Stimulated activated naive CD8-positive, alpha-beta T cell treated with anti-CD3 and anti-CD28 coated beads, Interleukin-15, Interleukin-2, amounts not matched to agents 100 U/mL and 50 U/mL, for 24 hours (primary cell): Measurements from ENCODE around the gene NDUFS6.
"Not testable (repeated sequence)": the region's sequence is repeated elsewhere in the genome, so short reads cannot be mapped to it uniquely, and the experiment has no call there.

Source experiments
- ATAC-seq: fragments of 150-1000 bp; cut with Tn5 transposase; one replicate; pipeline ENCODE4 v1.10.0; 2021
- DNase-seq: peaks from one replicate; pipeline ENCODE4 v3.0.0; 2021

Gene NDUFS6

DNA sequence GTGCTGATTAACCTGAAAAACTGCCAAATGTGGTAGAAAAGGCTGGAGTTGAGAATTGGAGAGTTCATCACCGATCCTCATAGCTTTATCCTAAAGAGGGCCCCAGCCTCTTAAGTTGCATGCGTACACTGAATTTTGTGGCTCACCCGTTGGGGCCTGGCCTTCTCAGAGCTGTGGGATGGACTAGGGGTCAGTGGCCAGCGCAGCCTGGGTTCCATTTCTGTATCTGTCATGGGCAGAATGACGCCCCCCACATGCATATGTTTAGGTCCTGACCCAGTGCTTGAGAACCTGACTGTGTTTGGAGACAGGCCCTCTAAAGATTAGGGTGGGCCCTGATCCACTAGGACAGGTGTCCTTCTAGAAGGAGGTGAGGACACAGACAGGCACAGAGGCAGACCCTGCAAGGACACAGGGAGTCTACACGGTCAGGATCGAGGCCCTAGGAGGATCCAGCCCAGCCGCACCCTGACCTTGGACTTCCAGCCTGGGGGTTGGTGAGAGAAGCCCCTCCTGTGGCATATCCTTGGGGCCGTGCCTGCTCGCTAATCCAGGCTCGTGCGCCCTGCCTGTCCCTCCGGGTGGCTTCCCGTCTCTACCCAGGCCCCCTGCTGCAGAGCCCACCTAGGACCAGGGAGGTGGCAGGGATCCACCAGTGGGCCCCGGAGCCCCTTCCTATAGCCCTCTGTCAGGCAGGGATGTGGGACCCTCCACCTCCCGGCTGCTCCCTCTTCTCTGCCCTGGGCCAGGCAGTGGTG lies 32.2 kb downstream of the NDUFS6 start:
- no peak for ATAC-seq

DNA sequence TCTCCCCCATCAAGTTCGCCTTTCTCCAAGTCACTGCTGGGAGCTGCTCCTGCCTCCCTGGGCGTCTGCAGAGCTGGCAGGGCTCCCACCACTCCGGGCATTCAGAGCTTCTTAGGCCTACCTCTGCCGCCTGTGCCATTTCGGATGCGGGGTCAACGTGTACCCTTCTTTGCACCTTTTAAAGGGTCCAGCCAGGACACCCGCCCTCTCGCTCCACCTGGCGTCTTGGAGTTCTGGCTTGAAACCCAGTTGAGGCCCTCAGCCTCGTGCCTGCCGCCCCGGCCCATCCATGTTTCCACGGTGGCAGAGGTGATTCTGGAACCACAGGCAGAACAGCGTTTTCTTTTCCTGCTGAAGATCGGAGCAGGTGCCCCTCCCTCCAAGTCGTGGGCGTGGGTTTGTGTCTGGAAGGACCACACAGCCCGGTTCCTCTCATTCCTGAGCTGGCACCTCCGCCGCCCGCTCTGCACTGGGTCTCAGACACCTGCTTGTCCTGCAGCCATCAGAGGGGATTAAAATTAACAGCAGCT lies 32.9 kb downstream of the NDUFS6 start:
- no peak for ATAC-seq
- no peak for DNase-seq

More for the DNA sequence above, 32.2 kb downstream of the NDUFS6 start:
- no peak for DNase-seq

DNA sequence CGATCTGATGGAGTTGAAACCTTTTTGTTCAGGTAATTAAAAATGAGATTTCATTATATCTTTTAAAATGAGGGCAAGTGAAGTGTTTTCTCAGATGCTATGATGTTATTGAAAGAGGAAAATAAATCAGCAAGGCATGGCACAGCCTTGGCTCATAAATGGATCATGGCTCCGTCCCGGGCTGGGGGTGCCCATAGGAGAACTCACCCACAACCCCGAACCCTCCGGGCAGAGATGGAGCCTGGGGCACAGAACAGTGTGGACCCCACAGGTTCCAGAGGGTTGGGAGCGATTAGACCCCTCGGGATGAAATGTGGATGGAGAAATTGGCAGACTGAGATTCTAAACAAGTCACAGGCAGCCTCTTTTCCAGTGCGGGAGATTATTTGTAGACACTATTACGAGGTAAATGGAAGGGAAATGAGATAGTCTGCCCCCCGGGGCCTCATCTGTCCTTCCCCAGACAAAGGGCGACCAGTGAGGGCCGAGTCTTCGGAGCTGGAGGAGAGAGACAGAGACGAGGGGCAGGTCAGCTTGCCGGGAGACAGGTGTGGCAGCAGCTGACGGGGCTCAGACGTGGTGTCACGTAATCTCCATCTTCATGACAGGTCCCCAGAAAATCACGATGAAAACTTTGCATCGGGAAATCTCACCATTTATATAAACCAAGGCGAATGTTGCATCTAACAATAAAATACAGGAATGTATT lies 33.7 kb downstream of the NDUFS6 start:
- no peak for ATAC-seq

DNA sequence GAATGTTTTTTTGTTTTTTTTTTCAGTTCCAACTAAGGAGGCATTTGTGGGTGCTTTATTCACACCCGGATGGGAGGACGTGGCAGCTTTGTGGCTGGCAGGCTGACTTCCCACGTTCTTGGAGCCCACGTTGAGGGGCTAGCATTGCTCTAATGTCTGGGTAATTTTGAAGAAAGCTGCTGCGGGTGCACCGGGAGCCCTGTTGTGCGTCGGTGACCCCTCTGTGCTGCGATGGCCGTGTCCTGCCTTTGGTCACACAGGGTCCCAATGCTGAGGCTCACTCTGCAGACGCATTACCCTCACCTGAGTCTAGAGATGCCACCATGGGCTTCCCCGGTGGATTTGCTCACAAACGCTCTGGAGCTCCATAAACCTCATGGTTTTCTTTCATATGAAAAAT lies 34.2 kb downstream of the NDUFS6 start:
- DNase-seq (no peak), ATAC-seq (no peak)

More for the DNA sequence above, 33.7 kb downstream of the NDUFS6 start:
- no peak for DNase-seq

DNA sequence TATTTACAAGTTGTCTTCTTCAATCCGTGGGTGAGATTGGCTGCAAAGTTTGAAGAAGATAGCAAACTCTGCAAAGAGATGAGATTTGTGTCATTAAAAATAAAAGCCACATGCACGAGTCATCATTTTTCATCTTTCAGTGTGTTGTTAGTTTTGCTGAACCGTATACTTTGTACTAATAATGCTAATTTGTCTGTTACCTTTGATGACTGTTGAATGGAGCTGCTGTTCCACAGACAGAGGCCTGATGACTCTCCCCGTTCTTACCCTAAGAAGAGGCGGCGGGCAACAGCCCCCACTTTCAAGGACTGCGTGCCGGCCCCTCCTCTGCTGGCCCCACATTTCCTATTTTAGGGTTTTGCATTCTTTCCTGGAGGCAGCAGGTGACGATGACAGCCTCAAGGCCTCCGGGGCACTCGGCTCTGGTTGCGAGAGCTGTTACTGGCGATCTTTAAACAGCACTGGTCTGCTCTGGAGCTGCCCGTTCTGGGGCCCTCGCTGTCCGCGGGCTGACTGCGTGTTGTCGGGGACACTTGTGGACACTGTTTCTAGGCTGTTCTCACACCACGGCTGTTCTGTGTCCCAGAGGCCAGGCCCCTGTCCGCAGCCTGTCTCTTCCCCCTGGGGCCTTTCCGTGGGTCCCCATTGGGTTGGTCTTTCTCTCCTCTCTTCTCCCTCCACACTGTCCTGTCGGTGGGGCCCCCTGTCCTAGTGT lies 35.1 kb downstream of the NDUFS6 start:
- ATAC-seq = no peak
- no peak for DNase-seq

DNA sequence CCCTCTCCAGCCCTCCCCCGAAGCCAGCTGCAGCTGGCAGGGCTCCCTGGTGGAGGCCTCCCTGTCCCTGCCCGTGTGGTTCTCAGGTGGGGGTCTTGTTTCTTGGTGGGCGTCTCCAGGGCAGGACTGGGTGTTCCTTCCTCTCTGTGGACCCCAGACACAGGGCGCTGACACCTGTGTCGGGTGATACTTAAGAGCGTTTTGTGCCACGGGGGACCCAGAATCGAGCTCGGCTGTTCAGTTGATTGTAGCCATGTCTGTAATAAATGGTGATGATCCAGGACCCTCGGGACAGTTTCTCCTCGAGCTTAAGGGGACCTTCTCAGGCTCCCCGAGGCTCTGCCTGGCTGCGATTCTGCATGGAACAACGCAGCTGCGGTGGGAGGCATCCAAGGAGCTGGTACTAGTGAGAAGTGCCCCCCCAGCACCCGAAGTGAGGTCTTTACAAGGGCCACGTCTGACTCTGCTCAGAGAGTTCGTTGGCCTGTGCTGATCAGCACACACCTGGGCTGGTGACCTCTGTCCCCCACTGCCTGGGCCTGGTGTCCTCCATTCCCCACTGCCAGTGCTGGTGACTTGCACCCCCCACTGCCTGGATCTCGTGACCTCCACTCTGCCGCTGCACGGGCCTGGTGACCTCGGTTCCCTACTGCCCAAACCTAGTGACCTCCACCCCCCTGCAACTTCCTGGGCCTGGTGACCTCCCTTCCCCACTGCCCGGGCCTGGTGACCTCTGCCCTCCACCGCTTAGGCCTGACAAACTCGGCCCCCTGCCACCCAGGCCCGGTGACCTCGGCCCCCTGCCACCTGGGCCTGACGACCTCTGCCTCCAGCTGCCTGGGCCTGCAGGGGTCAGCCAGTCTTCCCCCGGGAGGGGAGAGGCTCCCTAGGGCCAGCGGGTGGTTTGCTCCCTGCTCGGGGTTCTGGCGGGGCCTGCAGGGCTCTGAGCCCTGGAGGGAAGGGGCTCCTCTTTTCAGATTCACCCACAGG lies 36.0 kb downstream of the NDUFS6 start:
- ATAC-seq = no peak
- no peak for DNase-seq

DNA sequence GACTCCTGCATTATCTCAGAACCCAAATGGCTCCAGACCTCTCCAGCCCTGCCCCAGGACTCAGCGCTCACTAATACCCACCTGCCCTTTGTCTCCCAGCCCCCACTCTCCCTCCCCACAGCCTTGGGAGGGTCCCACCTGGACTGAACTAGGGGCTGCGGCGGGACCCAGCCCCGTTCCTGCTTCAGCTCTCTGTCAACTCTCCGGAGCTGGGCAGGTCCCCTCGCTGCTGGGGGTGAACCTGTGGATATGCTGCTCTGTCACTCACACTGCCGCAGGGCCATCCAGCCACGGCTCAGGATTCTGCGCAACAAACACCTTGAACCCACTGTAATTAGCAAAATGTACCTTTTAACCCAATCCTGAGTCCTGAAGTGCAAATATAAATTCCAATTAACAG lies 36.8 kb downstream of the NDUFS6 start:
- DNase-seq (no peak), ATAC-seq (no peak)

DNA sequence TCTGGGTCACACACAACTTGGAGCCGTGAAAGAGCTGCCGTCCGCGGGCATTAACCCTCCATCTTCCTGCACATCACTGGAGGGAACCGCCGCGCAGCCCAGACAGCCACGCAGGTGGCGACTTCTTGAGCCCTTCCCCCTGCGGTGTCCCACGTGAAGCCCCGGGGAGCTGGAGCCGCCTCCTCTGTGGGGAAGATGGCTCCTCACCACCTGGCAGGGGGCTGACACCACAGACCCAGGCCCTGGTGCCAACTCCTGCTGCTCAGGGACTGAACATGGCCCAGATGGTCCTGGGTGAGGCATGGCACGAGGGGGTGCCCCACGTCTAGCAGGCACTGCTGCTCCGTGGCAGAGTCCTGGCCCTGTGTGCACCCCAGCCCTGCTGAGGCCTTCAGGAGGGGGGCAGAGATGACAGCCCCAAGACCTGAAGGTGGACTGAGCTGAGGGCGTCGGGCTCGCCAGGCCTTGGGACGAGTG lies 38.9 kb downstream of the NDUFS6 start:
- DNase-seq = no peak
- no peak for ATAC-seq

DNA sequence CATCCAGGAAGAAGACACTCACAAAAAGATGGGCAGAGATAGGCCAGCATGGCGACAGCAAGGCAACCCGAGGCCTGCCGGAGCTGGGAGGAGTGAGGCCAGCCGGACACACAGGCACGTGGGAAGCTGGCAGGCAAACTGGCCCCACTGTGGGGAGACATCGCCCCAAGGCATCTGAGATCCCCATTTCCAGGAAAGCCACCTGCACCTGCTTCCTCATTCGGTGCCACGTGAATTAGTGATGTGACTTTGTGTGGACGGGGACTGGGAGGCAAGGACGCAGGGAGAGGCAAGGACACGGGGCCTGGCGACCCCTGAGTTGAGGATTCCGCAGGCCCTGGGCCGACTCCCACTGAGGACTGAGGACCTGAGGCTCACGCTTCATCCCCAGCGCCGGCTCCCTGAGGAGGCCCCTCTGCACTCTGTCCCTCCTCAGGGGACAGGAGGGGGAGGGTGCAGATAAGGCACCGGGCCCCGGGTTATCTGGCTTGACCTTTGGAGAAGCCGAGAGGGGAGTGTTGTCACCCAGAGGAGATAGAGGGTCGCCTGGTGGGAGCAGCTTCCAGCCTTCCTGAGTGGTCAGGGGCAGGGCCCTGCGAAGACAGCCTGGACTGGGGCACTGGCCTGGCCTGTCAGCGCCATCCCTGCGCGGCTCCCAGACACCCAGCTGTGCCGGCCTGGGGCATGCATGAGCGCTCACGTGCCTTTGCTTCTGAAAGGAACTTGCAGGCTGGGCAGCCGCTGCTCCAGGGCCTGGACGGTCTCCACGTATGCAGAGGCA lies 39.7 kb downstream of the NDUFS6 start:
- no peak for DNase-seq
- ATAC-seq = no peak

- DNase-seq (no peak), ATAC-seq (no peak)
These were observed 41.0 kb downstream of the NDUFS6 start for GRCh38 chr5:1842004-1842819.

- not testable (repeated sequence) for DNase-seq, ATAC-seq
These were observed 42.6 kb downstream of the NDUFS6 start for GRCh38 chr5:1843761-1844160.

GRCh38 chr5:1844708-1845436 lies 43.7 kb downstream of the NDUFS6 start:
- no peak for ATAC-seq
- DNase-seq = no peak

DNA sequence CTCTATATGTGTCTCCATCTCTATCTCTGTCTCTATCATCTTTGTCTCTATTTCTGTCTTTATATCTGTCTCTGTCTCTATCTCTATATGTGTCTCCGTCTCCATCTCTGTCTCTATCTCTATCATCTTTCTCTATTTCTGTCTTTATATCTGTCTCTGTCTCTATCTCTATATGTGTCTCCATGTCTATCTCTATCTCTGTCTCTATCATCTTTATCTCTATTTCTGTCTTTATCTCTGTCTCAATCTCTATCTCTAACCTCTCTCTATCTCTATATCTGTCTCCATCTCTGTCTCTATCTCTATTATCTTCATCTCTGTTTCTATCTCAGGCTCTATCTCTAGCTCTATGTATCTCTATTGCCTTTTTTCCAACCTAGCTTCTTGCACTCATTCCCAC lies 44.5 kb downstream of the NDUFS6 start:
- no peak for ATAC-seq
- no peak for DNase-seq

DNA sequence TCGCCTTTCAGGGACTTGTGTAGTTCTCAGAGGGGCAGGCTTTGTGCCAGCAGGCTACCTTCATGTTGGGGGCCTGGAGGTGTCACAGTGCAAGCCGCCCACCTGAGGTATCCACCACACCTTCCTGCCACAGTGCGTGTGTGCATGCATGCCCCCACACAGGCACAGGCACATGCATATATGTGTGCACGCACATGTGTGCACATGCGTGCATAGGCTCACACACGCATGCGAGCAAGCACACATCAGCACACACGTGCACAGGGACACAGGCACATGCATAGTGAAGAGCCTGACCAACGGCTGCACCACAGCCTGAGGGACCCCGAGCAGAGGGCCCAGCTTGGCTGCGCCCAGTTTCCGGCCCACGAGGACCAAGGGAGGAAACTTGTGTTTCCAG lies 45.4 kb downstream of the NDUFS6 start:
- no peak for ATAC-seq

DNA sequence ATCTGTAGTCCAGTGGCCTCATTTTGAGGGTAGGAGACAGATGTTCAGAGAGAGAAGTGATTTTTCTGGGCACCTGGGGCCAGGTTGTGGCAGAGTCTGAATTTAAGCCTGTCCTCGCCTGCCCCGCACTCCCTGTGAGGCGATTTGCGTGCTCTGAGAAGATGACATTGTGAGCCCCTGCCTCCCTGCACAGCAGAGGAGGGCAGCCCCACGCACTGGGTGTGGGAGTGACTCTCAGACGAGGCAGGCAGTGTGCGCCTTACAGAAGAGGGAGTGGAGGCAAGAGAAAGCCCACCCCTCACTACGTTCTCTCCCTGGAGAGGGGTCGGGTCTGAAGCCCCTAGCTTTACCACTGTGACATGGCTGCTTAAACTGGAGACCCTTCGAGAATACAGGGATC lies 45.8 kb downstream of the NDUFS6 start:
- no peak for ATAC-seq

More for the DNA sequence above, 45.4 kb downstream of the NDUFS6 start:
- DNase-seq = no peak

DNA sequence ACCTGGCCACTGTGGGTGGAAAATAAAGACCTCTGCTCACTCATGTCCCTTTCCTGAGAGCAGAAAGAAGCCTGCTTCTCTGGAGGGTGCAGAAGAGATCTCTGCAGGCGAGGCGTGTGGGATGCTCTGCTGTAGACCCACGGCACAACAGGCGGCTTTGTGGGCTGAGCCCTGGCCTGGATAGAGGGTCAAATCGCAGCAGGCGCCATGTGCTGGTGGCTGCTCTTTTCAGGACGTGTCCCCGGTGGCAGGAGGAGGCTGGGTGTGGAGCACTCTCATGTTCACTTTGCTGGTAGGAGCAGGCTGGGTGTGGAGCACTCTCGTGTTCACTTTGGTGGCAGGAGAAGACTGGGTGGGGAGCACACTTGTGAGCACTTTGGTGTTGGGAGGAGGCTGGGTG lies 46.4 kb downstream of the NDUFS6 start:
- DNase-seq (no peak), ATAC-seq (no peak)

More for the DNA sequence above, 45.8 kb downstream of the NDUFS6 start:
- no peak for DNase-seq

- no peak for DNase-seq
- no peak for ATAC-seq
These were observed 49.3 kb downstream of the NDUFS6 start for GRCh38 chr5:1850324-1851154.
